BLaER1 (cell line): Measurements from ENCODE around the gene DMRT2.

Experiments
- H3K27ac ChIP-seq: shearing (Covaris generic); formaldehyde crosslinking; 2 replicates; pipeline ENCODE4 v1.8.1; 2022
- H3K27me3 ChIP-seq: shearing (Covaris generic); formaldehyde crosslinking; 2 replicates; pipeline ENCODE4 v1.8.1; 2022
- H3K36me3 ChIP-seq: shearing (Covaris generic); formaldehyde crosslinking; 2 replicates; pipeline ENCODE4 v1.8.1; 2022
- H3K4me1 ChIP-seq: shearing (Covaris generic); formaldehyde crosslinking; 2 replicates; pipeline ENCODE4 v1.8.1; 2022
- H3K4me2 ChIP-seq: shearing (Covaris generic); formaldehyde crosslinking; 2 replicates; pipeline ENCODE4 v1.8.1; 2022
- H3K4me3 ChIP-seq: shearing (Covaris generic); formaldehyde crosslinking; 2 replicates; pipeline ENCODE4 v1.8.1; 2022
- H3K9ac ChIP-seq: shearing (Covaris generic); formaldehyde crosslinking; 2 replicates; pipeline ENCODE4 v1.8.1; 2022
- H3K9me3 ChIP-seq: shearing (Covaris generic); formaldehyde crosslinking; 2 replicates; pipeline ENCODE4 v1.8.1; 2022
- H4K20me1 ChIP-seq: shearing (Covaris generic); formaldehyde crosslinking; 2 replicates; pipeline ENCODE4 v1.8.1; 2022
- Cebpa-rat ChIP-seq: shearing (Covaris generic); IDR thresholded peaks from 2 replicates; pipeline ENCODE4 v1.8.1; 2022

DMRT2 gene

DNA sequence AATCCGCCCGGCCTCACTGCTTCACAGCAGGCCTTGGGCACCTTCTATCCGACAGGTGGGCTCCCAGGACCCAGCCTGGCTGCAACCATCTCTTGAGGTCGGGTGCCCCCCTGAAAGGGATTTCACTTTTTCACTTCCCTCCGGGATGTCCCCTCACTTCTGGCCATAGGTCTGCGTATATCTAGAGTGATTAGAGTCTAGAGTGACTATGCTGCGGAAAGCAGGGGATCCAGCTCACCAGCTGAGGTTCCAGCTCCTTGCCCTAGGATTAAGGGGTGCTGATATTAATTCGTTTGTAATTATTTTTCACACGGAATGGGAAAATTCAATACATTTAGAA is 3.1 kb downstream of the DMRT2 start:
- H3K4me1 ChIP-seq: peaks cover 5% of the 10 kb centered on the region; the same call in 1 of the 2 replicates
- H4K20me1 ChIP-seq: no peaks in the 10 kb centered on the region; the same call in 1 of the 2 replicates
- no peak overlapping the region for H3K9ac ChIP-seq
- H3K4me2 ChIP-seq: no peak overlapping the region
- H3K4me3 ChIP-seq: no peak overlapping the region
- peaks cover 38% of the 10 kb centered on the region for H3K9me3 ChIP-seq
- H3K36me3 ChIP-seq: no peaks in the 10 kb centered on the region
- no peak overlapping the region for H3K27ac ChIP-seq
- TF ChIP-seq Cebpa-rat: no peak
- peaks cover 61% of the 10 kb centered on the region for H3K27me3 ChIP-seq

DNA sequence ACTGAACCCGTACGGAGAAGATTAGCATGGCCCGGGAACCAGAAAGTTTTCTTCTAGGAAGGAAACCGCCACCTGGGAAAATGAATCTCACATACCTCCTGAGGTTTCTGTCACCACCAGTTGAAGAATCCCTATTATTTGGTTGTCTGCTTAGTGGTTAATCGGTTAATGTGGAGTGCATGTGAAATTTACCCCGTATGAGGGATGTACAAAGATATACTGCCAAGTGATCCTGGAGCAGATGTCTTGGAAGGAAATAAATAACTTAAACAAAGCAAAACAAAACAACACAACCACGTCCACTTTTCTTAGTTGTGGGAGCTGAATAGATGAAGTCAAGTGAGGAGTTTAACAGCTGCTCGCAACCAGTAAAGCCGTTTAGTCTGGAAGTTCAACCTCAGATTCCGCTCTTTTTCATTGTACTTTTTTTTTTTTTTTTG is 3.8 kb downstream of the DMRT2 start:
- peaks cover 54% of the 10 kb centered on the region for H3K27me3 ChIP-seq
- H3K27ac ChIP-seq: no peak overlapping the region
- no peak overlapping the region for H3K9ac ChIP-seq
- H3K36me3 ChIP-seq: no peaks in the 10 kb centered on the region
- peaks cover 31% of the 10 kb centered on the region for H3K9me3 ChIP-seq
- H3K4me3 ChIP-seq: no peak overlapping the region
- no peaks in the 10 kb centered on the region; the same call in 1 of the 2 replicates for H4K20me1 ChIP-seq
- H3K4me2 ChIP-seq: no peak overlapping the region
- peaks cover 5% of the 10 kb centered on the region; the same call in 1 of the 2 replicates for H3K4me1 ChIP-seq
- TF ChIP-seq Cebpa-rat: no peak

DNA sequence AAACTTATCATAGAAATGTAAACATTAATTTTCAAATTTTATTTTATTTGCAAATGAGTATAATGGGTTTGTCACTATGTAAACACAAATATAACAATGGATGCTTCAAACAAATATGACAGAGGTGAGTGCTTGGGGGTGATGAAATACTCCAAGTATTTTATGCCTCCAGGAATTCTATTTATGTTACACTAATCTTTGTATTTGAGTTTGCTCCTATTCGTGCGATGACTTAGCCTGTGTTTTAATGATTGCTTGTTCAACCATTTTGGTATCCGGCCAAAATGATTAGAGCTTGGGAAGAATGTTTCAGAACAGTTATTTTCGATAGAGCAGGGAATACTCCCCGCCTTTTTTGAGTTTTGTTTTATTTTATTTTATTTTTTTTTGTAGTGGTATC is 5.0 kb downstream of the DMRT2 start:
- TF ChIP-seq Cebpa-rat: no peak
- no peak overlapping the region for H3K4me3 ChIP-seq

DNA sequence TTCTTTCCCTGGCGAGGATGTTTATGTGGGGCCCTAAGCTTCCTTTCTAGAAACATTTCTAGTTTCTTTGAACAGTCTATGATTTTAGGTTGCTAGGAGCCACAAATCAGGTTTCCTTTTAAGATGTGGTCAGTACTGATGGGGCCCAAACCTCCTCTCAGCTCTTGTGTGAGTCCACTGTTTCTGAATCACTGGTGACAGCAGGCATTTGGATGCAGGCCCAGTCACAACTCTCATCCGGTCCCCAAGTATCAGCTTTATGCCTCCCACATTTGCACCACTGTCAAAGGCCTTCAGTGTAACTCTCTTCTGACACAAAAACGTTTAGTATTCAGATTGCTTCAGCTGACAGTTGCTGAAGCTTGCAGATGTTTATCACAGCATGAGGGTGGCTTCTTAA is 7.8 kb downstream of the DMRT2 start:
- Histone ChIP-seq H3K36me3 (no peaks in the 10 kb centered on the region), H3K4me1 (no peaks in the 10 kb centered on the region), H3K9me3 (no peaks in the 10 kb centered on the region), H3K27ac (no peak overlapping the region), H3K27me3 (peaks cover 15% of the 10 kb centered on the region), H3K4me3 (no peak overlapping the region), H4K20me1 (no peaks in the 10 kb centered on the region; the same call in 1 of the 2 replicates), H3K9ac (no peak overlapping the region), H3K4me2 (no peak overlapping the region)
- TF ChIP-seq Cebpa-rat: no peak

More for the DNA sequence above, 5.0 kb downstream of the DMRT2 start:
- Histone ChIP-seq H3K36me3 (no peaks in the 10 kb centered on the region), H4K20me1 (no peaks in the 10 kb centered on the region; the same call in 1 of the 2 replicates), H3K27ac (no peak overlapping the region), H3K9me3 (peaks cover 20% of the 10 kb centered on the region), H3K27me3 (peaks cover 42% of the 10 kb centered on the region), H3K4me2 (no peak overlapping the region), H3K4me1 (peaks cover 5% of the 10 kb centered on the region; the same call in 1 of the 2 replicates), H3K9ac (no peak overlapping the region)

DNA sequence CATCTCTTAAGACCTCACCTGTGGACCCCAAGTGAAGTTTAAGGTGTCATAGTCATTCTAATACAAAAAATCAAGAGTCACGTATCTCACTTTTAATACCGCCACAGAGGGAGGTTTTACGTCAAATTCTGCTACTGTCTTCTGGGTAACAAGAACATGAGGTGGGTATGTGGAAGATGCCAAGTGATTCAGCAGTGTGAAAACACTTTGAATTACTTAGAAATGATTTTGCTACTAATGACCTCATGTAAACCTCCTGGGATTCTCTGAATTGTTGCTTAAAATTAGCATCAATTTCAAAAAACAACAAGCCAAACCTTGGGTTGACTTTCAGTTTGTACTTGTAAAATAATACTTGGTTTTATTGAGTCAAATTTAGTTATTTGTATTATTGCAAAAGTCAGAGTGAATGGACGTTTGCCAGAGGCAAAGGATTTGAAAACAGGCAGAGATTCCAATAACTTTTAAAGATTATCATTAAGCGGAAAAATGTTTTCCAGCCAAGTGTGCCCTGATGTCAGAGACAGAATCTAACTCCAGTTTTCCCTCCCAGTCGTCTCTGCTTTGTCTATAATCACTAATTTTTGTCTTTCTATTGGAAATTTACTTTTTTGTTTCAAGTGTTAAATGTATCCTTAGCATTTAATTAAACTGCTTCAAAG is 8.8 kb downstream of the DMRT2 start:
- Histone ChIP-seq H3K36me3 (no peaks in the 10 kb centered on the region), H3K4me1 (no peaks in the 10 kb centered on the region), H3K9me3 (no peaks in the 10 kb centered on the region), H3K27ac (no peak overlapping the region), H3K4me2 (no peak overlapping the region), H3K27me3 (peaks cover 4% of the 10 kb centered on the region), H3K4me3 (no peak overlapping the region), H4K20me1 (no peaks in the 10 kb centered on the region), H3K9ac (no peak overlapping the region)
- no peak for TF ChIP-seq Cebpa-rat

- Histone ChIP-seq H3K4me3 (no peak overlapping the region), H4K20me1 (no peaks in the 10 kb centered on the region), H3K36me3 (no peaks in the 10 kb centered on the region), H3K4me1 (no peaks in the 10 kb centered on the region), H3K9ac (no peak overlapping the region), H3K27me3 (no peaks in the 10 kb centered on the region), H3K9me3 (peaks cover 4% of the 10 kb centered on the region; the same call in 1 of the 2 replicates), H3K4me2 (no peak overlapping the region), H3K27ac (no peak overlapping the region)
- no peak for TF ChIP-seq Cebpa-rat
These were observed 15.0 kb downstream of the DMRT2 start for GRCh38 chr9:1065130-1065529.

DNA sequence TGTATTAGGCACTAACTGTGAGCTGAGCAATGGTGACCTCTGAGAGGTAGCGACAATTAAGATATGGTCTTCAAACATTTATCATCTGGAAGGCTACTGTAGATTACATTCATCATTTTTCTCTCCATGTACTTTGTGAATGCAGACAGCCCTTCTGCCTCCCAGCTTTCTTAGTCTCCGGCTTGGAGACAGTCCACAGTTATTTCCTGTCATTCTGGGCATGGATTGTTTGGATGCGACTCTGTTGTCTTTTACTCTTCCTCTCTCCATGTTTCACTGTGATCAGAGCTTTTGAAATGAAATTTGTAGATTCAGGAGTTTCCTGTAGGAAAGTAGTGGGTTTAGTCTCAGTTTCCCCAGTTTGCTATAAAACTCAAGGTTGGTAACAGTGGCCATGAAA is 20.5 kb downstream of the DMRT2 start:
- Histone ChIP-seq H3K27ac (no peak overlapping the region), H3K36me3 (no peaks in the 10 kb centered on the region), H3K4me1 (no peaks in the 10 kb centered on the region), H4K20me1 (no peaks in the 10 kb centered on the region), H3K4me3 (no peak overlapping the region), H3K4me2 (no peak overlapping the region), H3K27me3 (no peaks in the 10 kb centered on the region), H3K9ac (no peak overlapping the region), H3K9me3 (peaks cover 6% of the 10 kb centered on the region; the same call in 1 of the 2 replicates)
- TF ChIP-seq Cebpa-rat: no peak

GRCh38 chr9:1071730-1072129 is 21.6 kb downstream of the DMRT2 start:
- Histone ChIP-seq H3K9ac (no peak overlapping the region), H4K20me1 (no peaks in the 10 kb centered on the region), H3K4me3 (no peak overlapping the region), H3K36me3 (no peaks in the 10 kb centered on the region), H3K4me1 (peaks cover 1% of the 10 kb centered on the region), H3K27me3 (no peaks in the 10 kb centered on the region), H3K27ac (no peak overlapping the region), H3K4me2 (no peak overlapping the region), H3K9me3 (0 out of 2 replicates have a peak, but pooled peaks cover 6% of the 10 kb centered on the region)
- no peak for TF ChIP-seq Cebpa-rat

GRCh38 chr9:1073497-1073896 is 23.3 kb downstream of the DMRT2 start:
- H3K4me1 ChIP-seq: peaks cover 19% of the 10 kb centered on the region
- H3K27me3 ChIP-seq: no peaks in the 10 kb centered on the region
- H3K4me3 ChIP-seq: no peak overlapping the region
- H3K4me2 ChIP-seq: no peak overlapping the region
- 0 out of 2 replicates have a peak, but pooled peaks cover 6% of the 10 kb centered on the region for H3K9me3 ChIP-seq
- TF ChIP-seq Cebpa-rat: no peak
- H3K9ac ChIP-seq: no peak overlapping the region
- no peaks in the 10 kb centered on the region for H3K36me3 ChIP-seq
- H3K27ac ChIP-seq: no peak overlapping the region
- no peaks in the 10 kb centered on the region for H4K20me1 ChIP-seq

DNA sequence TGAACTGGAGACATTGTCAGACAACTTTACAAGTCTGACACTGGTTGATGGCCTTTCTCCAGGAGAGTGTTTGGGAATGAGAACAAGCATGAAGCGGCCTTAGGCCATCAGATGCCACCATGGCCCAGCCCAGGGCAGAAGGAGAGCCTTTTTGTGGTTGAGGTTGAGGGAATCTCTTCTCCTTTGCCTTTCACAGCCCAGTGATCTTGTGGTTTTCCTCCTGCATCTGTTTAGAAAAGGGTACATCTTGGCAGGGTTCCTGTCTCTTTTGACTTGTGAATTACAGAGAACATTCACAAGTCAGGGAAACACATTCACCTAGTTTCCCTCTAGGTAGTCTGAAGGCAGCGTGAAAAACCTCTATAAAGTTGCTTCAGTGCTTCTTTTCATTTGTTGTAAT is 27.5 kb downstream of the DMRT2 start:
- no peaks in the 10 kb centered on the region for H4K20me1 ChIP-seq
- TF ChIP-seq Cebpa-rat: no peak
- peaks cover 22% of the 10 kb centered on the region for H3K4me1 ChIP-seq
- H3K27me3 ChIP-seq: no peaks in the 10 kb centered on the region
- H3K4me2 ChIP-seq: peak overlapping the region; percentile 74
- no peak overlapping the region for H3K27ac ChIP-seq
- no peak overlapping the region for H3K9ac ChIP-seq
- H3K9me3 ChIP-seq: no peaks in the 10 kb centered on the region
- H3K36me3 ChIP-seq: no peaks in the 10 kb centered on the region
- H3K4me3 ChIP-seq: no peak overlapping the region
